CD4-positive, alpha-beta T cell (primary cell): ENCODE data around the gene TMEM163. TPM values are rescaled to one million over a fixed set of nuclear protein-coding genes. Genes with fewer than 3 reads are reported as not detected.

Experiments
- ATAC-seq: fragments of 200-7000 bp; cut with Tn5 transposase; one replicate; pipeline ENCODE4 v1.10.0; 2022; ENCODE audit warnings: mild to moderate bottlenecking; ENCODE audit not compliant: poor library complexity
- CTCF ChIA-PET: fragments of 350-600 bp; sonication (Branson Sonifier 250); formaldehyde crosslinking; loops from one replicate; lab custom pipeline; 2021; ENCODE audit warnings: antibody characterized with exemption, inconsistent platforms; lab: Charles Lee
- POLR2A ChIA-PET: fragments of 350-600 bp; sonication (Branson Sonifier 250); formaldehyde crosslinking; loops from one replicate; lab custom pipeline; 2021; ENCODE audit warnings: antibody characterized with exemption, inconsistent platforms; lab: Charles Lee
- DNase-seq, 14 experiments: peaks; one replicate each; pipeline ENCODE4 v3.0.0-alpha.2; 2013 to 2020; ENCODE audit warnings: mixed read lengths in 2 of 14
- H3K27ac ChIP-seq, 2 donors: one replicate each; pipeline versions ENCODE4 v1.5.1 to v1.7.0; 2013; ENCODE audit warnings: low read length in 2 of 2, low read depth in 1 of 2, mild to moderate bottlenecking in 1 of 2
- H3K27me3 ChIP-seq, 2 experiments: 1 replicate in 1 of 2; 2 replicates in 1 of 2; pipeline versions ENCODE4 v1.6.1 to v1.7.0; 2013; ENCODE audit warnings: low read length in 2 of 2, control low read depth in 1 of 2, mild to moderate bottlenecking in 1 of 2, moderate library complexity in 1 of 2; ENCODE audit not compliant: insufficient read depth in 2 of 2, control insufficient read depth in 1 of 2
- H3K36me3 ChIP-seq: one replicate; pipeline ENCODE4 v1.6.1; 2013; ENCODE audit warnings: low read length, control low read depth; ENCODE audit not compliant: insufficient read depth
- H3K4me1 ChIP-seq: one replicate; pipeline ENCODE4 v1.6.1; 2013; ENCODE audit warnings: low read length, control low read depth; ENCODE audit not compliant: insufficient read depth
- H3K4me3 ChIP-seq: one replicate; pipeline ENCODE4 v1.5.1; 2013; ENCODE audit warnings: mild to moderate bottlenecking, low read length, moderate library complexity
- H3K9me3 ChIP-seq, 2 experiments: 1 replicate in 1 of 2; 2 replicates in 1 of 2; pipeline versions ENCODE4 v1.6.1 to v1.7.0; 2013; ENCODE audit warnings: low read length in 2 of 2, mild to moderate bottlenecking in 2 of 2, control low read depth in 1 of 2, moderate library complexity in 1 of 2; ENCODE audit not compliant: control insufficient read depth in 1 of 2, insufficient read depth in 1 of 2
- H3K27ac Mint-ChIP-seq: one replicate; pipeline ENCODE4 v1.8.0; 2020; ENCODE audit warnings: mixed read lengths
- H3K27me3 Mint-ChIP-seq: one replicate; pipeline ENCODE4 v1.8.0; 2021; ENCODE audit warnings: mixed read lengths
- H3K36me3 Mint-ChIP-seq: one replicate; pipeline ENCODE4 v1.8.0; 2021; ENCODE audit warnings: low read depth, mixed read lengths
- H3K4me1 Mint-ChIP-seq: one replicate; pipeline ENCODE4 v1.8.0; 2021; ENCODE audit warnings: low read depth, mixed read lengths
- H3K4me3 Mint-ChIP-seq: one replicate; pipeline ENCODE4 v1.8.0; 2020; ENCODE audit warnings: mild to moderate bottlenecking, mixed read lengths
- H3K9me3 Mint-ChIP-seq: one replicate; pipeline ENCODE4 v1.8.0; 2020; ENCODE audit warnings: mixed read lengths
- CTCF ChIP-seq: fragments of 200-600 bp; IDR thresholded peaks from one replicate; pipeline ENCODE4 v1.8.0; 2022; ENCODE audit warnings: antibody characterized with exemption, mild to moderate bottlenecking
- intact Hi-C, 2 experiments: fragments of 100-400 bp; cut with DNase I in 1 of 2; cut with micrococcal nuclease in 1 of 2; formaldehyde crosslinking; loops; one replicate each; pipeline versions ENCODE4 v1.15.1 to v1.9.0; 2023 to 2025; cut with DNase I, micrococcal nuclease
- total RNA-seq, 174 experiments: library from RNA in 2 of 174; stranded (reverse) in 2 of 174; gene quantifications; one replicate each; pipeline ENCODE4 v1.2.3 and lab custom pipeline; 2021 to 2026

Gene TMEM163
- total RNA-seq, 2 experiments from 2014 or later, result 0.14 to 0.47 TPM

GRCh38 chr2:134515137-134515536 is 203.7 kb downstream of the TMEM163 start:
- CTCF ChIA-PET, result no interaction called here
- peaks cover 0 to 4% of the 10 kb centered on the region in 2 experiments for H3K27me3 ChIP-seq
- no peaks in the 10 kb centered on the region for H3K4me1 ChIP-seq
- no peak overlapping the region for H3K4me3 ChIP-seq
- H3K9me3 Mint-ChIP-seq, result no peaks in the 10 kb centered on the region
- no peak overlapping the region for H3K4me3 Mint-ChIP-seq
- H3K27ac ChIP-seq, result no peak overlapping the region
- no peaks in the 10 kb centered on the region for H3K27me3 Mint-ChIP-seq
- no peaks in the 10 kb centered on the region for H3K36me3 ChIP-seq
- no peaks in the 10 kb centered on the region for H3K36me3 Mint-ChIP-seq
- no peak overlapping the region for H3K27ac Mint-ChIP-seq
- intact Hi-C loops, result no loop called here
- POLR2A ChIA-PET, result no interaction called here
- TF ChIP-seq CTCF, result no peak
- no peaks in the 10 kb centered on the region for H3K9me3 ChIP-seq
- H3K4me1 Mint-ChIP-seq, result no peaks in the 10 kb centered on the region
- ATAC-seq (no peak), DNase-seq (no peak)

GRCh38 chr2:134513465-134513804 is 205.4 kb downstream of the TMEM163 start:
- Mint-ChIP-seq H3K9me3 (no peaks in the 10 kb centered on the region), H3K36me3 (no peaks in the 10 kb centered on the region), H3K4me3 (no peak overlapping the region), H3K27ac (no peak overlapping the region), H3K4me1 (no peaks in the 10 kb centered on the region), H3K27me3 (no peaks in the 10 kb centered on the region)
- Histone ChIP-seq H3K36me3 (no peaks in the 10 kb centered on the region), H3K27ac (no peak overlapping the region), H3K4me3 (no peak overlapping the region), H3K4me1 (no peaks in the 10 kb centered on the region), H3K27me3 (peaks cover 0 to 4% of the 10 kb centered on the region in 2 experiments), H3K9me3 (no peaks in the 10 kb centered on the region)
- CTCF ChIA-PET, result no interaction called here
- no peak for TF ChIP-seq CTCF
- POLR2A ChIA-PET, result no interaction called here
- DNase-seq (no peak), ATAC-seq (no peak)
- intact Hi-C loops, result no loop called here

GRCh38 chr2:134512734-134513464 is 205.9 kb downstream of the TMEM163 start:
- no peak for TF ChIP-seq CTCF
- POLR2A ChIA-PET, result no interaction called here
- H3K27ac Mint-ChIP-seq, result no peak overlapping the region
- CTCF ChIA-PET, result no interaction called here
- peaks cover 5% of the 10 kb centered on the region for H3K4me1 Mint-ChIP-seq
- Histone ChIP-seq H3K27ac (no peak overlapping the region), H3K4me1 (no peaks in the 10 kb centered on the region), H3K4me3 (no peak overlapping the region), H3K9me3 (no peaks in the 10 kb centered on the region), H3K27me3 (peaks cover 0 to 4% of the 10 kb centered on the region in 2 experiments), H3K36me3 (no peaks in the 10 kb centered on the region)
- intact Hi-C loops, result no loop called here
- H3K27me3 Mint-ChIP-seq, result no peaks in the 10 kb centered on the region
- no peak for DNase-seq
- H3K4me3 Mint-ChIP-seq, result no peak overlapping the region
- no peaks in the 10 kb centered on the region for H3K36me3 Mint-ChIP-seq
- ATAC-seq, result no peak
- no peaks in the 10 kb centered on the region for H3K9me3 Mint-ChIP-seq
